Measurements from ENCODE around the gene DPF3.

DNA sequence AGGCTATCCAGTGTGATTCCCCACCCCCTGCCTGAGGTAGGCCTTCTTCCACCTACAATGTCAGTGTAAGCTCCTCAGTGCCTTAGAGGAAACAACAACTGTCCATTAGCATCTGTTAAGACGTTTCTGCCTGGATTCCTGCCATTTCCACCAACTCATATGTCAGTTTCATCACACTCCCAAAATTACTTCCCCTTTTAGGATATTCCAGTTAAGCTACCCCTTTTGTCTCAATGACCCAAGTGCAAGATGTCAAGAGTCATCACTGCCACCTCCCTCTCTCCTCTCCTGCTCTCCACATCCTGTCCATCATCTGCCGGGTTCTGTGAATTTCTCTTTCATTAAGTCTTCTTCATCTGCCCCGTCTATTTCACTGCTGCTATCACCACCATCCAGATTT is 189.4 kb downstream of the DPF3 start:
- TF ChIP-seq FOXM1 (IDR thresholded peaks at IDR 0.05; ENCODE audit: borderline replicate concordance), result no peak
- TF ChIP-seq TARDBP (IDR thresholded peaks at IDR 0.05), result no peak
- no peak for TF ChIP-seq SP1 (IDR thresholded peaks at IDR 0.05)
- no peak for TF ChIP-seq L3MBTL2 (conservative IDR thresholded peaks at IDR 0.05)
- TF ChIP-seq NFRKB (IDR thresholded peaks at IDR 0.05), result no peak
- no peak for TF ChIP-seq ZNF384 (IDR thresholded peaks at IDR 0.05)
- TF ChIP-seq FOXK2 (IDR thresholded peaks at IDR 0.05), result no peak
- TF ChIP-seq BHLHE40 (IDR thresholded peaks at IDR 0.05; ENCODE audit: borderline replicate concordance), result no peak
- no peak for TF ChIP-seq CTBP1 (IDR thresholded peaks at IDR 0.05; ENCODE audit: borderline replicate concordance)
- TF ChIP-seq ELF4 (IDR thresholded peaks at IDR 0.05), result no peak
- TF ChIP-seq HDGF (IDR thresholded peaks at IDR 0.05; ENCODE audit: borderline replicate concordance), result no peak
- TF ChIP-seq FOXA1 (IDR thresholded peaks at IDR 0.05), result no peak

All from HEK293T (cell line).